MM.1S (cell line): ENCODE results near the gene SLX4IP.

ENCODE experiments used
- DNase-seq: peaks from one replicate; pipeline ENCODE4 v3.0.0-alpha.2; 2015
- H2AFZ ChIP-seq: fragments of 300-600 bp; sonication (generic); 2 replicates; pipeline ENCODE4 v1.6.0; 2016; ENCODE audit warnings: antibody characterized with exemption, low read length
- H3F3A ChIP-seq: fragments of 300-600 bp; sonication (generic); 2 replicates; pipeline ENCODE4 v1.6.1; 2016; ENCODE audit warnings: mild to moderate bottlenecking, antibody characterized with exemption, low read length, moderate library complexity, mixed read lengths; ENCODE audit not compliant: insufficient read depth
- H3K27ac ChIP-seq: fragments of 300-600 bp; sonication (generic); 2 replicates; pipeline ENCODE4 v1.5.1; 2016; ENCODE audit warnings: mild to moderate bottlenecking, low read length
- H3K27me3 ChIP-seq: fragments of 300-600 bp; sonication (generic); replicated peaks from 2 replicates; pipeline ENCODE4 v1.6.0; 2016; ENCODE audit warnings: low read length; ENCODE audit not compliant: insufficient read depth
- H3K36me3 ChIP-seq: fragments of 300-600 bp; sonication (generic); replicated peaks from 2 replicates; pipeline ENCODE4 v1.6.1; 2016; ENCODE audit warnings: mild to moderate bottlenecking, low read length, mixed read lengths; ENCODE audit not compliant: insufficient read depth
- H3K4me1 ChIP-seq: fragments of 300-600 bp; sonication (generic); 2 replicates; pipeline ENCODE4 v1.6.1; 2016; ENCODE audit warnings: low read length, mixed read lengths
- H3K4me2 ChIP-seq: fragments of 300-600 bp; sonication (generic); 2 replicates; pipeline ENCODE4 v1.6.0; 2016; ENCODE audit warnings: low read depth, low read length
- H3K4me3 ChIP-seq: fragments of 300-600 bp; sonication (generic); 2 replicates; pipeline ENCODE4 v1.5.1; 2016; ENCODE audit warnings: low read length, mixed read lengths
- H3K79me2 ChIP-seq: fragments of 300-600 bp; sonication (generic); 2 replicates; pipeline ENCODE4 v1.6.1; 2016; ENCODE audit warnings: mixed run types, low read length, mixed read lengths
- H3K9ac ChIP-seq: fragments of 300-600 bp; sonication (generic); 2 replicates; pipeline ENCODE4 v1.6.1; 2016; ENCODE audit warnings: low read length, mixed read lengths
- H3K9me2 ChIP-seq: fragments of 300-600 bp; sonication (generic); replicated peaks from 2 replicates; pipeline ENCODE4 v1.6.1; 2016; ENCODE audit warnings: mild to moderate bottlenecking, low read length, mixed read lengths; ENCODE audit not compliant: insufficient read depth
- H3K9me3 ChIP-seq: fragments of 300-600 bp; sonication (generic); replicated peaks from 2 replicates; pipeline ENCODE4 v1.6.1; 2016; ENCODE audit warnings: mild to moderate bottlenecking, low read length, mixed read lengths; ENCODE audit not compliant: insufficient read depth
- H4K20me1 ChIP-seq: fragments of 300-600 bp; sonication (generic); 2 replicates; pipeline ENCODE4 v1.6.1; 2016; ENCODE audit warnings: mild to moderate bottlenecking, low read length, moderate library complexity, mixed read lengths; ENCODE audit not compliant: insufficient read depth
- CTCF ChIP-seq: fragments of 300-600 bp; sonication (generic); IDR thresholded peaks from 2 replicates; pipeline ENCODE4 v1.5.1; 2016; ENCODE audit warnings: antibody characterized with exemption, low read length, mixed read lengths
- EZH2 ChIP-seq: fragments of 300-600 bp; sonication (generic); optimal IDR thresholded peaks from 2 replicates; pipeline ENCODE3; 2017; ENCODE audit warnings: low read depth, mild to moderate bottlenecking, antibody characterized with exemption, low read length, mixed read lengths
- EZH2phosphoT487 ChIP-seq: fragments of 300-600 bp; sonication (generic); IDR thresholded peaks from 2 replicates; pipeline ENCODE4 v1.6.1; 2018; ENCODE audit warnings: antibody characterized with exemption, low read length

Gene SLX4IP

DNA sequence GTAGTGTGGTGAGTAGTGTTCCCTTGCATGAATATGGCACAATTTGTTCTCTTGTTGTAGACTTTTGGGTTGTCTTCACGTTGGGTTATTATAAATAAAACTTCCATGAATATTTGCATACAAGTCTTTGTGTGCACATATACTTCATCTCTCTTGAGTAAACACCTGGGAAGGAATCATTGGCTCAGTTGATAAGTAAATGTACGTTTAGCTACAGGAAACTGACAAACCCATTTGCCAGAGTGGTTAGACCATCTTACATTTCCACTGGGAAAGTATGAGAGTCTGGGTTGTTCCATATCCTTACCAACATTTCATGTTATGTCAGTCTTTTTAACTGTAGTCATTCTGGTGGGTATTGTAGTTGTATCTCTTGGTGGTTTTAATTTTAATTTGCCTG is 119.2 kb downstream of the SLX4IP start:
- Histone ChIP-seq H3K27me3 (no peaks in the 10 kb centered on the region), H2AFZ (no peak overlapping the region), H3K36me3 (no peaks in the 10 kb centered on the region), H3K9me3 (no peaks in the 10 kb centered on the region), H3F3A (no peaks in the 10 kb centered on the region), H3K27ac (no peak overlapping the region), H3K79me2 (no peaks in the 10 kb centered on the region), H3K4me1 (no peaks in the 10 kb centered on the region), H3K9me2 (no peaks in the 10 kb centered on the region), H3K4me3 (no peak overlapping the region), H4K20me1 (no peaks in the 10 kb centered on the region), H3K4me2 (no peak overlapping the region), H3K9ac (no peak overlapping the region)
- TF ChIP-seq CTCF: no peak
- DNase-seq: no peak

- no peak overlapping the region for H3K27ac ChIP-seq
- H3K9ac ChIP-seq: no peak overlapping the region
- H2AFZ ChIP-seq: no peak overlapping the region
- no peak for TF ChIP-seq EZH2
- TF ChIP-seq CTCF: no peak
- no peak for TF ChIP-seq EZH2phosphoT487
- H3K4me2 ChIP-seq: no peak overlapping the region
- H4K20me1 ChIP-seq: no peaks in the 10 kb centered on the region
- no peaks in the 10 kb centered on the region for H3K4me1 ChIP-seq
- no peaks in the 10 kb centered on the region for H3K9me3 ChIP-seq
- H3K36me3 ChIP-seq: no peaks in the 10 kb centered on the region
- no peak for DNase-seq
- H3K4me3 ChIP-seq: no peak overlapping the region
- H3K79me2 ChIP-seq: no peaks in the 10 kb centered on the region
- no peaks in the 10 kb centered on the region for H3K9me2 ChIP-seq
- no peaks in the 10 kb centered on the region for H3F3A ChIP-seq
- no peaks in the 10 kb centered on the region for H3K27me3 ChIP-seq
Measured at GRCh38 chr20:10555393-10555792, 120.3 kb downstream of the SLX4IP start.

GRCh38 chr20:10555865-10556308 is 120.8 kb downstream of the SLX4IP start:
- Histone ChIP-seq H3K27ac (no peak overlapping the region), H2AFZ (no peak overlapping the region), H3F3A (no peaks in the 10 kb centered on the region), H3K36me3 (no peaks in the 10 kb centered on the region), H3K4me3 (no peak overlapping the region), H3K9me3 (no peaks in the 10 kb centered on the region), H4K20me1 (no peaks in the 10 kb centered on the region), H3K4me2 (no peak overlapping the region), H3K27me3 (no peaks in the 10 kb centered on the region), H3K9me2 (no peaks in the 10 kb centered on the region), H3K9ac (no peak overlapping the region), H3K79me2 (no peaks in the 10 kb centered on the region), H3K4me1 (no peaks in the 10 kb centered on the region)
- no peak for DNase-seq
- no peak for TF ChIP-seq EZH2phosphoT487
- TF ChIP-seq CTCF: no peak
- no peak for TF ChIP-seq EZH2
